Fibroblast of lung (primary cell): ENCODE results near the gene CCM2. TPM values are rescaled to one million over a fixed set of nuclear protein-coding genes. Genes with fewer than 3 reads are reported as not detected.

Experiments used
- DNase-seq, 2 donors: peaks; one replicate each; pipeline versions ENCODE4 v3.0.0 to v3.0.0-alpha.2; 2010; ENCODE audit warnings: low read depth in 2 of 2
- H2AFZ ChIP-seq: 2 replicates; pipeline ENCODE4 v1.5.1; 2012; ENCODE audit warnings: low read length, control low read depth, inconsistent platforms
- H3K27ac ChIP-seq: 2 replicates; pipeline ENCODE4 v1.5.1; 2011; ENCODE audit warnings: low read length, control low read depth; ENCODE audit not compliant: insufficient read depth
- H3K27me3 ChIP-seq: 2 replicates; pipeline ENCODE4 v1.5.1; 2011; ENCODE audit warnings: mild to moderate bottlenecking, low read length; ENCODE audit not compliant: control insufficient read depth, insufficient read depth
- H3K36me3 ChIP-seq: 2 replicates; pipeline ENCODE4 v1.5.1; 2011; ENCODE audit warnings: low read length; ENCODE audit not compliant: control insufficient read depth, insufficient read depth
- H3K4me1 ChIP-seq: 2 replicates; pipeline ENCODE4 v1.5.1; 2011; ENCODE audit warnings: low read length; ENCODE audit not compliant: control insufficient read depth, insufficient read depth; ENCODE audit errors: extremely low read depth
- H3K4me2 ChIP-seq: 2 replicates; pipeline ENCODE4 v1.5.1; 2011; ENCODE audit warnings: low read length, control low read depth; ENCODE audit not compliant: insufficient read depth; ENCODE audit errors: extremely low read depth
- H3K4me3 ChIP-seq, 4 experiments: fragments of 200-600 bp in 1 of 4; sonication (generic) in 1 of 4; replicated peaks in 1 of 4; 2 replicates each; pipeline ENCODE4 v1.5.1; 2011 to 2016; ENCODE audit warnings: low read length in 4 of 4, low read depth in 3 of 4, mild to moderate bottlenecking in 3 of 4, control low read depth in 2 of 4, inconsistent platforms in 1 of 4, mixed read lengths in 1 of 4; ENCODE audit not compliant: insufficient read depth in 1 of 4; ENCODE audit errors: control extremely low read depth in 1 of 4
- H3K79me2 ChIP-seq: 2 replicates; pipeline ENCODE4 v1.5.1; 2012; ENCODE audit warnings: mild to moderate bottlenecking, low read length, inconsistent platforms; ENCODE audit not compliant: control insufficient read depth, insufficient read depth
- H3K9ac ChIP-seq: 2 replicates; pipeline ENCODE4 v1.5.1; 2011; ENCODE audit warnings: mild to moderate bottlenecking, low read length, control low read depth; ENCODE audit not compliant: insufficient read depth
- H3K9me3 ChIP-seq: 2 replicates; pipeline ENCODE4 v1.5.1; 2012; ENCODE audit warnings: low read depth, low read length; ENCODE audit not compliant: control insufficient read depth, insufficient read depth
- H4K20me1 ChIP-seq: 2 replicates; pipeline ENCODE4 v1.5.1; 2011; ENCODE audit warnings: low read length; ENCODE audit not compliant: control insufficient read depth, insufficient read depth; ENCODE audit errors: extremely low read depth
- CTCF ChIP-seq, 2 donors: IDR thresholded peaks in 1 of 2; conservative IDR thresholded peaks in 1 of 2; 1 replicate in 1 of 2; 2 replicates in 1 of 2; pipeline ENCODE4 v1.5.1; 2011 to 2012; ENCODE audit warnings: low read length in 2 of 2, control low read depth in 1 of 2, inconsistent platforms in 1 of 2, low read depth in 1 of 2, mild to moderate bottlenecking in 1 of 2
- EZH2 ChIP-seq: IDR thresholded peaks from 2 replicates; pipeline ENCODE4 v1.5.1; 2012; ENCODE audit warnings: low read length, control low read depth, mild to moderate bottlenecking; ENCODE audit errors: missing control alignments
- polyA plus RNA-seq, 2 donors: library from polyadenylated mRNA; depleted of rRNA in 1 of 2; stranded (reverse) in 1 of 2; unstranded in 1 of 2; fragments of >200 nt; gene quantifications; 2 replicates each; pipeline ENCODE4 v1.2.1, GENCODE V29; 2011 to 2012; ENCODE audit warnings: missing spikeins in 1 of 2
- total RNA-seq: library from RNA; depleted of rRNA; stranded (reverse); fragments of >200 nt; gene quantifications from 2 replicates; pipeline ENCODE4 v1.2.1, GENCODE V29; 2014

CCM2 gene
- total and polyA plus RNA-seq, 2 donors (not counting 1 experiment from before 2014, with no cell fraction given) = 27.8 to 52.4 TPM

DNA sequence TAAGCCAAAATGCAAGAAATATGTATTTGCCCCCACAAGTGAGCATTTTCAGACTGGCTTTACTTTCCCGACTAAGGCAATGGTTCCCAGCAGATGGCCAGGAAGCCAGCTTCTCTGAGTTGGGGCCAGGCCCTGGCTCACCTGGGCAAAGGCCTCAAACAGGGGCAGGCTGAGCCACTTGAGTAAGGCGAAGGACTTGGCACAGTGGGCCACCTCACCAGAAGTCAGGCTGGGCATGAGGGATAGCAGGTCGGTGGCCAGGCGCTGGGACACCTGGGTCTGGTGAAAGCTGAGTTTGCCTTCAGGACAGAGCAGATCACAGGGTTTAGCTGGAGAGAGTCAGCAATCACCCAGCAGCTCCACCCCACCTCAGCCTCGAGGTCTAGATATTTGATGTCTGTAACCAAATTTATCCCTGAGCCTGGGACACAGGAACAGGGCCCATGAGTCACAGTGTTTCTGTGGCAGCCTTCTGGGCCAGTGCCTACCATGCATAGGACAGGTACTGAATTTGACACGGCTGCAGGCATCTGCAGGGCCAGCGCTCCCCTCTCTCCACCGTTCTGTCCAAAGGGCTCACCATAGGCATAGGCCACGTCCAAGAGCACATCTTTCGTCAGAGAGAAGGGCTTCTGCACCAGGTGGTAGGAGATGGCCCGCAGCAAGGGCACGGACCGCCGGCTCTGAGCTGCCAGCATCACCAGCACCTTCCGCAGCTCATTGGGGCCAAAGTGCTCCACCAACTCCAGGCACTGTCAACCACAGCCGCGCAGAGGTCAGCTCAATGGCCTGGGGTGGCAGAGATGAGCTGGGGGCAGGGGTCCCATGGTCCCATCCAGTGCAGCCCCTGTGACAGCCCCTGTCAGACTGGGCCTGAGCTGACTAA, 104.2 kb downstream of the CCM2 start:
- Histone ChIP-seq H3K4me3 (no peak overlapping the region), H3K4me1 (no peaks in the 10 kb centered on the region), H3K36me3 (peaks cover 47% of the 10 kb centered on the region), H3K9me3 (no peaks in the 10 kb centered on the region), H4K20me1 (no peaks in the 10 kb centered on the region), H3K9ac (no peak overlapping the region), H3K27ac (no peak overlapping the region), H3K79me2 (peaks cover 27% of the 10 kb centered on the region), H3K27me3 (no peaks in the 10 kb centered on the region), H3K4me2 (no peak overlapping the region), H2AFZ (no peak overlapping the region)
- TF ChIP-seq CTCF (conservative IDR thresholded peaks at IDR 0.05 in 1 of 2, IDR thresholded peaks at IDR 0.05 in 1 of 2; ENCODE audit: low read depth in 1 of 2, low read length in 2 of 2) (no peak), EZH2 (no peak)
- DNase-seq = no peak

DNA sequence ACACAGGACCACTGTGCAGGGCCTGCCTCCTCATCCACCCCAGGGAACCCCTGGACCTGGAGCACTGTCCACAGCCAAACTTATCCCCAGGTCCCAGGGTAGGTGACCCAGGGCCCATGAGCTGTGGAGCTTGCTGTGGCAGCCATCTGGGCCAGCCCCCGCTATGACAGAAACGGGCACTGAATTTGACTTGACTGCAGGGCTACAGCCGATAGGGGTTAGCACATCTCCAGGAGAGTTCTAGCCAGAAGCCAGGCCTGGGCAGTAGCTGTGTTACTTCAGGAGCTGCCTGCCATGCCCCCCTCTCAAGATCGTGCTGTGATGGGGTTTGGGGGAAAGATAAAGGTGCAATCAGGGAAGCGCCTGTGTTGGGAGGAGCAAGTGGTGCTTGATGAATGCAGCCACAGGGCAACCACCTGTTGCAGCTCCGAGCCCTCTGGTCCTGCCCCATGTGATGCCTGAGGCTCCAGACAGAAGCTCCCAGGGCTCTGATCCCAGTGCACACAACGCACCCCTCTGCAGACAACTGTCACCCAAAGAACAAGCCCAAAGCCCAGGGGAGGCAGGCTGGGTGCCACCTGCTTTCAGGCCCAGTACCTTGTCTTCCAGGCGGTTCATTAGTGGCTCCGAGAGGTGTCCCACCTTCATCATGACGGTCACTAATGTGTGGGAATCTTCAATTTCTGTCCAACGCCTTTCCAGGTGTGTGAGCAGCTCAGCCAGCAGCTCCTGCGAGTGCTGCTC, 105.0 kb downstream of the CCM2 start:
- H3K9ac ChIP-seq = no peak overlapping the region
- TF ChIP-seq EZH2 = no peak
- TF ChIP-seq CTCF (conservative IDR thresholded peaks at IDR 0.05 in 1 of 2, IDR thresholded peaks at IDR 0.05 in 1 of 2; ENCODE audit: low read depth in 1 of 2, low read length in 2 of 2) = no peak
- no peak overlapping the region for H3K27ac ChIP-seq
- no peak overlapping the region for H3K4me2 ChIP-seq
- H3K9me3 ChIP-seq = no peaks in the 10 kb centered on the region
- no peaks in the 10 kb centered on the region for H3K27me3 ChIP-seq
- H2AFZ ChIP-seq = no peak overlapping the region
- H3K79me2 ChIP-seq = peaks cover 34% of the 10 kb centered on the region
- no peak overlapping the region for H3K4me3 ChIP-seq
- H3K36me3 ChIP-seq = peaks cover 44% of the 10 kb centered on the region
- DNase-seq = no peak
- H4K20me1 ChIP-seq = no peaks in the 10 kb centered on the region
- H3K4me1 ChIP-seq = peaks cover under 1% of the 10 kb centered on the region

- H4K20me1 ChIP-seq = no peaks in the 10 kb centered on the region
- H3K9ac ChIP-seq = no peak overlapping the region
- no peak overlapping the region for H2AFZ ChIP-seq
- no peak overlapping the region for H3K4me3 ChIP-seq
- no peak for TF ChIP-seq EZH2
- no peak for TF ChIP-seq CTCF (conservative IDR thresholded peaks at IDR 0.05 in 1 of 2, IDR thresholded peaks at IDR 0.05 in 1 of 2; ENCODE audit: low read depth in 1 of 2, low read length in 2 of 2)
- no peak overlapping the region for H3K27ac ChIP-seq
- no peak for DNase-seq
- no peak overlapping the region for H3K4me2 ChIP-seq
- no peaks in the 10 kb centered on the region for H3K27me3 ChIP-seq
- H3K79me2 ChIP-seq = peaks cover 40% of the 10 kb centered on the region
- no peaks in the 10 kb centered on the region for H3K9me3 ChIP-seq
- peaks cover 2% of the 10 kb centered on the region for H3K4me1 ChIP-seq
- H3K36me3 ChIP-seq = peaks cover 43% of the 10 kb centered on the region
Measured at GRCh38 chr7:45105588-45106188, 105.7 kb downstream of the CCM2 start.
